ENCODE measurements around the gene RNF7. TPM values are rescaled to one million over a fixed set of nuclear protein-coding genes. Genes with fewer than 3 reads are reported as not detected.

RNF7 gene
- polyA plus RNA-seq, 1 donor (not counting 4 experiments of a cell fraction or from before 2014, with no cell fraction given) = 96.5 TPM

- Histone ChIP-seq H4K20me1 (ENCODE audit: control insufficient read depth, extremely low read depth, insufficient read depth, low read length) (no peaks in the 10 kb centered on the region), H3K79me2 (ENCODE audit: control insufficient read depth, insufficient read depth, low read length) (no peaks in the 10 kb centered on the region), H3K4me1 (ENCODE audit: control insufficient read depth, extremely low read depth, insufficient read depth, low read length) (no peaks in the 10 kb centered on the region), H3K27ac (ENCODE audit: control insufficient read depth, insufficient read depth, low read length) (no peak overlapping the region), H3K9ac (ENCODE audit: control insufficient read depth, extremely low read depth, insufficient read depth, low read length) (no peak overlapping the region), H3K36me3 (ENCODE audit: control insufficient read depth in 2 of 2, extremely low read depth in 1 of 2, insufficient read depth in 2 of 2, low read length in 2 of 2) (no peaks in the 10 kb centered on the region), H3K4me3 (ENCODE audit: control insufficient read depth in 2 of 3, extremely low read depth in 1 of 3, insufficient read depth in 2 of 3, low read depth in 1 of 3, low read length in 3 of 3) (no peak overlapping the region), H3K9me3 (ENCODE audit: control insufficient read depth, low read depth, low read length) (no peaks in the 10 kb centered on the region), H2AFZ (ENCODE audit: control insufficient read depth, low read length) (no peak overlapping the region), H3K27me3 (ENCODE audit: control insufficient read depth, extremely low read depth, insufficient read depth, low read length) (no peaks in the 10 kb centered on the region), H3K4me2 (ENCODE audit: control insufficient read depth, extremely low read depth, insufficient read depth, low read depth, low read length) (no peak overlapping the region), H3K9me1 (ENCODE audit: control insufficient read depth, extremely low read depth, insufficient read depth, low read length) (no peaks in the 10 kb centered on the region)
- dilution Hi-C loops (cut with MboI; ENCODE audit: extremely low pct_ligation_motif_present, low sequenced_read_pairs) = no loop called here
- DNase-seq (ENCODE audit: low read depth, low spot score) (no peak), FAIRE-seq (no peak)
- TF ChIP-seq CTCF (optimal IDR thresholded peaks at IDR 0.05 in 1 of 3, IDR thresholded peaks at IDR 0.05 in 1 of 3, conservative IDR thresholded peaks at IDR 0.05 in 1 of 3; ENCODE audit: extremely low read depth in 1 of 3, insufficient read depth in 2 of 3, low read length in 3 of 3) (no peak), EZH2 (IDR thresholded peaks at IDR 0.05; ENCODE audit: low read length) (no peak)
These were observed 26.9 kb downstream of the RNF7 start for GRCh38 chr3:141764986-141765385.

- Histone ChIP-seq H3K9me3 (ENCODE audit: control insufficient read depth, low read depth, low read length) (no peaks in the 10 kb centered on the region), H3K79me2 (ENCODE audit: control insufficient read depth, insufficient read depth, low read length) (no peaks in the 10 kb centered on the region), H3K4me3 (ENCODE audit: control insufficient read depth in 2 of 3, extremely low read depth in 1 of 3, insufficient read depth in 2 of 3, low read depth in 1 of 3, low read length in 3 of 3) (no peak overlapping the region), H3K27ac (ENCODE audit: control insufficient read depth, insufficient read depth, low read length) (no peak overlapping the region), H3K4me2 (ENCODE audit: control insufficient read depth, extremely low read depth, insufficient read depth, low read depth, low read length) (no peak overlapping the region), H2AFZ (ENCODE audit: control insufficient read depth, low read length) (no peak overlapping the region), H3K4me1 (ENCODE audit: control insufficient read depth, extremely low read depth, insufficient read depth, low read length) (no peaks in the 10 kb centered on the region), H3K27me3 (ENCODE audit: control insufficient read depth, extremely low read depth, insufficient read depth, low read length) (no peaks in the 10 kb centered on the region), H3K36me3 (ENCODE audit: control insufficient read depth in 2 of 2, extremely low read depth in 1 of 2, insufficient read depth in 2 of 2, low read length in 2 of 2) (no peaks in the 10 kb centered on the region), H3K9ac (ENCODE audit: control insufficient read depth, extremely low read depth, insufficient read depth, low read length) (no peak overlapping the region), H3K9me1 (ENCODE audit: control insufficient read depth, extremely low read depth, insufficient read depth, low read length) (no peaks in the 10 kb centered on the region), H4K20me1 (ENCODE audit: control insufficient read depth, extremely low read depth, insufficient read depth, low read length) (no peaks in the 10 kb centered on the region)
- no peak for DNase-seq (ENCODE audit: low read depth, low spot score)
- dilution Hi-C loops (cut with MboI; ENCODE audit: extremely low pct_ligation_motif_present, low sequenced_read_pairs) = no loop called here
- no peak for FAIRE-seq
- TF ChIP-seq EZH2 (IDR thresholded peaks at IDR 0.05; ENCODE audit: low read length) (no peak), CTCF (optimal IDR thresholded peaks at IDR 0.05 in 1 of 3, IDR thresholded peaks at IDR 0.05 in 1 of 3, conservative IDR thresholded peaks at IDR 0.05 in 1 of 3; ENCODE audit: extremely low read depth in 1 of 3, insufficient read depth in 2 of 3, low read length in 3 of 3) (no peak)
These were observed 29.0 kb downstream of the RNF7 start for GRCh38 chr3:141767066-141767465.

Measured in keratinocyte (primary cell).